Endothelial cell of umbilical vein (primary cell): Measurements from ENCODE around the gene PLEKHA8. TPM values are rescaled to one million over a fixed set of nuclear protein-coding genes. Genes with fewer than 3 reads are reported as not detected.

ENCODE experiments used
- BruUV-seq: library from RNA; stranded (reverse); fragments of 400-500 nt; replicated peaks from 2 replicates; lab custom pipeline; 2021; lab: Mats Ljungman, UMichigan
- CTCF ChIA-PET: fragments of 300-600, 350-600 bp; sonication (Branson Sonifier 250); formaldehyde crosslinking; loops from one replicate; lab custom pipeline; 2021; ENCODE audit warnings: antibody characterized with exemption, inconsistent platforms; lab: Charles Lee
- POLR2A ChIA-PET: fragments of 300-600, 350-600 bp; sonication (Branson Sonifier 250); formaldehyde crosslinking; loops from one replicate; lab custom pipeline; 2021; ENCODE audit warnings: antibody characterized with exemption, inconsistent platforms; lab: Charles Lee
- DNase-seq: peaks from one replicate; pipeline ENCODE4 v3.0.0-alpha.2; 2011; ENCODE audit warnings: low read depth, low spot score
- FAIRE-seq: peaks from 2 replicates; lab custom pipeline; 2011; peaks lifted over from hg19 to GRCh38; lab: Jason Lieb, UNC
- H2AFZ ChIP-seq: 2 replicates; pipeline ENCODE4 v1.6.0; 2012; ENCODE audit warnings: low read depth, low read length, control low read depth, inconsistent platforms
- H3K27ac ChIP-seq: 2 replicates; pipeline ENCODE4 v1.5.1; 2011; ENCODE audit warnings: low read depth, mild to moderate bottlenecking, control low read depth, low read length, moderate library complexity; ENCODE audit not compliant: insufficient read depth
- H3K27me3 ChIP-seq, 2 experiments: 2 replicates each; pipeline versions ENCODE4 v1.6.0 to v1.6.1; 2011; ENCODE audit warnings: low read length in 2 of 2, mixed read lengths in 1 of 2; ENCODE audit not compliant: control insufficient read depth in 2 of 2, insufficient read depth in 2 of 2
- H3K36me3 ChIP-seq, 2 experiments: 2 replicates in 1 of 2; 3 replicates in 1 of 2; pipeline ENCODE4 v1.5.1; 2011; ENCODE audit warnings: low read length in 2 of 2, mild to moderate bottlenecking in 1 of 2, moderate library complexity in 1 of 2; ENCODE audit not compliant: control insufficient read depth in 2 of 2, insufficient read depth in 2 of 2; ENCODE audit errors: extremely low read depth in 1 of 2
- H3K4me1 ChIP-seq: 3 replicates; pipeline ENCODE4 v1.5.1; 2011; ENCODE audit warnings: mild to moderate bottlenecking, low read length; ENCODE audit not compliant: control insufficient read depth, insufficient read depth; ENCODE audit errors: extremely low read depth
- H3K4me2 ChIP-seq: 2 replicates; pipeline ENCODE4 v1.6.1; 2011; ENCODE audit warnings: low read length, control low read depth, mixed read lengths; ENCODE audit not compliant: insufficient read depth
- H3K4me3 ChIP-seq, 3 experiments: fragments of 200-600 bp in 1 of 3; sonication (generic), shearing (Covaris generic) in 1 of 3; replicated peaks in 1 of 3; 2 replicates each; pipeline ENCODE4 v1.5.1; 2011 to 2016; ENCODE audit warnings: control low read depth in 3 of 3, low read length in 3 of 3, mild to moderate bottlenecking in 2 of 3, inconsistent platforms in 1 of 3, low read depth in 1 of 3, moderate library complexity in 1 of 3; ENCODE audit not compliant: insufficient read depth in 1 of 3
- H3K79me2 ChIP-seq: 2 replicates; pipeline ENCODE4 v1.6.0; 2012; ENCODE audit warnings: low read length, inconsistent platforms; ENCODE audit not compliant: control insufficient read depth, insufficient read depth
- H3K9ac ChIP-seq: replicated peaks from 2 replicates; pipeline ENCODE3; 2011; ENCODE audit warnings: low read length, control low read depth; ENCODE audit not compliant: insufficient read depth; ENCODE audit errors: extremely low read depth
- H3K9me1 ChIP-seq: replicated peaks from 3 replicates; pipeline ENCODE4 v1.6.0; 2011; ENCODE audit warnings: mild to moderate bottlenecking, low read length; ENCODE audit not compliant: control insufficient read depth, insufficient read depth; ENCODE audit errors: extremely low read depth
- H3K9me3 ChIP-seq: replicated peaks from 2 replicates; pipeline ENCODE4 v1.5.1; 2012; ENCODE audit warnings: low read length, inconsistent platforms; ENCODE audit not compliant: control insufficient read depth, insufficient read depth
- H4K20me1 ChIP-seq: replicated peaks from 2 replicates; pipeline ENCODE3; 2011; ENCODE audit warnings: mild to moderate bottlenecking, low read length; ENCODE audit not compliant: control insufficient read depth, insufficient read depth; ENCODE audit errors: extremely low read depth
- EZH2 ChIP-seq: IDR thresholded peaks from 2 replicates; pipeline ENCODE4 v1.6.1; 2012; ENCODE audit warnings: borderline replicate concordance, low read depth, mild to moderate bottlenecking, moderate library complexity, low read length, inconsistent platforms; ENCODE audit not compliant: severe bottlenecking
- FOS ChIP-seq: IDR thresholded peaks from 2 replicates; pipeline ENCODE4 v1.6.1; 2011; ENCODE audit warnings: mild to moderate bottlenecking, low read length, moderate library complexity, borderline replicate concordance; ENCODE audit not compliant: insufficient read depth
- GATA2 ChIP-seq: IDR thresholded peaks from 2 replicates; pipeline ENCODE4 v1.7.0; 2011; ENCODE audit warnings: low read depth, mild to moderate bottlenecking, moderate library complexity, mixed read lengths, low read length; ENCODE audit not compliant: insufficient read length, insufficient read depth
- JUN ChIP-seq: IDR thresholded peaks from 2 replicates; pipeline ENCODE4 v1.6.1; 2011; ENCODE audit warnings: borderline replicate concordance, low read depth; ENCODE audit not compliant: insufficient read length, insufficient read depth
- MYC ChIP-seq: IDR thresholded peaks from one replicate; pipeline ENCODE4 v1.6.1; 2011; ENCODE audit warnings: mild to moderate bottlenecking, low read depth, low read length
- POLR2A ChIP-seq: IDR thresholded peaks from 2 replicates; pipeline ENCODE4 v1.6.1; 2012; ENCODE audit warnings: low read depth, mild to moderate bottlenecking, control low read depth, low read length
- POLR2AphosphoS5 ChIP-seq: IDR thresholded peaks from 2 replicates; pipeline ENCODE4 v1.6.1; 2012; ENCODE audit warnings: low read depth, mild to moderate bottlenecking, control low read depth, low read length, moderate library complexity; ENCODE audit not compliant: insufficient read depth
- dilution Hi-C: fragments of 300-500 bp; cut with MboI; formaldehyde crosslinking; loops from one replicate; pipeline ENCODE4 v1.15.0; 2019; ENCODE audit warnings: low sequenced_read_pairs; ENCODE audit not compliant: extremely low pct_ligation_motif_present
- intact Hi-C: fragments of 100-400 bp; cut with micrococcal nuclease; formaldehyde crosslinking; loops from one replicate; pipeline ENCODE4 v1.10.0; 2022
- polyA plus RNA-seq, 4 experiments: library from polyadenylated mRNA; depleted of rRNA in 3 of 4; stranded (reverse) in 3 of 4; unstranded in 1 of 4; fragments of >200 nt; gene quantifications; 2 replicates each; pipeline versions ENCODE4 v1.2.1 to v1.2.3, GENCODE V29; 2011 to 2012; ENCODE audit warnings: missing spikeins in 1 of 4
- total RNA-seq: library from RNA; stranded (reverse); gene quantifications from 2 replicates; pipeline ENCODE4 v1.2.3, GENCODE V29; 2021
- TF ChIP-seq, protein P1 (sequence below), 2 donors: IDR thresholded peaks; 1 replicate in 1 of 2; 2 replicates in 1 of 2; pipeline ENCODE4 v1.5.1; 2011; ENCODE audit warnings: low read length in 2 of 2, mild to moderate bottlenecking in 2 of 2, moderate library complexity in 2 of 2, control low read depth in 1 of 2, inconsistent platforms in 1 of 2, low read depth in 1 of 2; ENCODE audit not compliant: insufficient read depth in 1 of 2; ENCODE audit errors: extremely low read depth in 1 of 2
- TF ChIP-seq, protein P2 (sequence below): IDR thresholded peaks from 2 replicates; pipeline ENCODE4 v1.6.1; 2011; ENCODE audit not compliant: insufficient read depth, insufficient read length

The PLEKHA8 gene
- total and polyA plus RNA-seq, 2 donors (not counting 3 experiments of a cell fraction or from before 2014, with no cell fraction given): 4.5 to 19.8 TPM

DNA sequence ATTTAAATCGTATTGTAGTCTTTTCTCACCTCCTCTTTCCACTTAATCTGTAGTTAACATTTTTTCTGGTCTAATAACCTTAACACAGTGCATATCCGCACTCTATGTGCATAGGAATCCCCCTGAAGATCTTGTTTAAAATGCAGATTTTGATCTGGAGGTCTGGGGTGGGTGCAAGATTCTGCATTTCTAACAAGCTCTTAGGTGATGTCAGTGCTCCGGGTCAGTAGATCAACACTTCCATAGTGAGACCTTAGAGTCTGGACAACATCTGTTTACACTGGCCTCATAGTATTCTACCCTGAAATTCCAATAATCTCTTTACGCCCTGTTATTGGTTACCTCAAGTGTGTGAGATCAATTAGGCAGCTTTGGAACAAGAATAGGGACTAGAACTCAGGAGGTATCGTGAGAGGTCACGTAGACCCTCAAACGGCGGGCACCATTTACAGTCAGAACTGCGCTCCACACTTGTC lies 434 bp upstream of the PLEKHA8 start:
- TF ChIP-seq POLR2AphosphoS5: no peak
- TF ChIP-seq EZH2: no peak
- no peak for TF ChIP-seq JUN
- peaks cover 45% of the 10 kb centered on the region for H3K79me2 ChIP-seq
- no peak for FAIRE-seq

DNA sequence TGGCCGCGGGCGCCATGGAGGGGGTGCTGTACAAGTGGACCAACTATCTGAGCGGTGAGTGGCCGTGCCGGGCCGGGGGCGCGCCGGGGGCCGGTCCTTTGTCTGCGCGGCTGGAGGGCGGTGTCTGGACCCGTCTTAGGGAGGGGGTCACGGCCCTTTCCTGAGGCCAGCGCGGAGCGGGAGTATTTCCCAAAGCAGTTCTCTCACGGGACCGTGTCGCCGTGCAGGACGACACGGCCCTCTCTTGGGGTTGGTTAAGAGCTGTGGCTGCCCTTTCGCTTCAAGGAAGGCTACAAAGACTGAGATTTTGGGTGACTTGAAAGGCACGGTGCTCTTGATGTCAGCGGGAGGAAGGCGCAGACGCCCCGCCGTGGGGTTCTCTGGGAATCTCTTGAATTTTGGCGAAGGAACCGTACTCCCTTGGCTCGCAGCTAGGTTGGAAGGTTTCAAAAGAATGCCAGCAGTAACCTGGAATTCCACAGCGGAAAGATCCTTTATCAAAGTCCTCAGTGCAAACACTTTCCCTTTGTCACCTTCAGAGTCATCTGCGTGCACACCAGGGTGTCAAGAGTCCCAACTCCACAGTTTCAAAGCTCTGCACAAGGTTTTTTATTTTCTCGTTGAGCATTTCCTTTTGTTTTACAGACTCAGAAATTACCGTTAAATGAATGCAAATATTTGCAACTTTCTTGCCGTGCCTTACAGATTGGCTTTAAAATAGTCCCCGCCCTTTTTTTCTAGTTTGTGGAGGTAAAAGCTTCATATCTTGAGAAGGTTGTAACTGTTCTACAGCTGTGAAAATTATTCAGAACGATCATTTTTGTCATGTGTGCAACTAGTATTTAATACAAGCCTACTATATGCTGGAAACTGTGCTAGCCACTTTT lies 780 bp downstream of the PLEKHA8 start:
- ChIA-PET POLR2A (no interaction called here), CTCF (interaction anchor here (0.7 to 2.0 kb wide), 6 partner anchors 9 to 108 kb away, joined by 3 to 10 read pairs (median 4); no protein-coding TSS in a partner anchor)
- dilution Hi-C loops: no loop called here

More for the DNA sequence above, 434 bp upstream of the PLEKHA8 start:
- peak overlapping the region; percentile 46 for H3K9ac ChIP-seq
- ChIA-PET POLR2A (interaction anchor here (1.3 kb wide), 1 partner anchor 38 kb away, joined by 5 read pairs; the partner anchor contains the start of gene SCRN1), CTCF (interaction anchor here (1.0 to 1.4 kb wide), 4 partner anchors 8 to 536 kb away, joined by 3 to 5 read pairs (median 4); no protein-coding TSS in a partner anchor)
- BruUV-seq: no TSS peak
- H3K9me3 ChIP-seq: no peaks in the 10 kb centered on the region
- intact Hi-C loops (loop anchor here (1.0 to 5.0 kb wide), 5 partner anchors 7 to 255 kb away; partner anchors contain the start of genes MTURN and ZNRF2), dilution Hi-C loops (no loop called here)
- DNase-seq: no peak
- H3K27me3 ChIP-seq: no peaks in the 10 kb centered on the region
- peak overlapping the region; percentile 33 for H3K27ac ChIP-seq
- no peaks in the 10 kb centered on the region for H3K9me1 ChIP-seq
- H3K4me3 ChIP-seq: peak overlapping the region; percentile 60 to 100 (median 99)
- peak overlapping the region; percentile 99 for H2AFZ ChIP-seq
- H3K4me1 ChIP-seq: peaks cover 39% of the 10 kb centered on the region
- H3K4me2 ChIP-seq: peak overlapping the region; percentile 99
- no peaks in the 10 kb centered on the region for H3K36me3 ChIP-seq
- H4K20me1 ChIP-seq: peaks cover 9% of the 10 kb centered on the region

More for the DNA sequence above, 780 bp downstream of the PLEKHA8 start:
- Histone ChIP-seq H4K20me1 (peaks cover 14% of the 10 kb centered on the region), H2AFZ (peak overlapping the region; percentile 99), H3K27ac (peak overlapping the region; percentile 33), H3K27me3 (no peaks in the 10 kb centered on the region), H3K4me1 (peaks cover 39% of the 10 kb centered on the region), H3K4me2 (peak overlapping the region; percentile 80), H3K4me3 (peak overlapping the region; percentile 60 to 100 (median 99)), H3K9me3 (no peaks in the 10 kb centered on the region), H3K79me2 (peaks cover 38% of the 10 kb centered on the region), H3K9me1 (no peaks in the 10 kb centered on the region), H3K9ac (peak overlapping the region; percentile 40), H3K36me3 (no peaks in the 10 kb centered on the region)
- BruUV-seq: no TSS peak
- intact Hi-C loops: loop anchor here (1.0 to 5.0 kb wide), 4 partner anchors 9 to 253 kb away; partner anchors contain the start of genes MTURN and ZNRF2
- FAIRE-seq: peak; percentile 57
- DNase-seq: peak; percentile 75
- no peak for TF ChIP-seq MYC
- TF ChIP-seq POLR2AphosphoS5: no peak
- TF ChIP-seq, protein P1, sequence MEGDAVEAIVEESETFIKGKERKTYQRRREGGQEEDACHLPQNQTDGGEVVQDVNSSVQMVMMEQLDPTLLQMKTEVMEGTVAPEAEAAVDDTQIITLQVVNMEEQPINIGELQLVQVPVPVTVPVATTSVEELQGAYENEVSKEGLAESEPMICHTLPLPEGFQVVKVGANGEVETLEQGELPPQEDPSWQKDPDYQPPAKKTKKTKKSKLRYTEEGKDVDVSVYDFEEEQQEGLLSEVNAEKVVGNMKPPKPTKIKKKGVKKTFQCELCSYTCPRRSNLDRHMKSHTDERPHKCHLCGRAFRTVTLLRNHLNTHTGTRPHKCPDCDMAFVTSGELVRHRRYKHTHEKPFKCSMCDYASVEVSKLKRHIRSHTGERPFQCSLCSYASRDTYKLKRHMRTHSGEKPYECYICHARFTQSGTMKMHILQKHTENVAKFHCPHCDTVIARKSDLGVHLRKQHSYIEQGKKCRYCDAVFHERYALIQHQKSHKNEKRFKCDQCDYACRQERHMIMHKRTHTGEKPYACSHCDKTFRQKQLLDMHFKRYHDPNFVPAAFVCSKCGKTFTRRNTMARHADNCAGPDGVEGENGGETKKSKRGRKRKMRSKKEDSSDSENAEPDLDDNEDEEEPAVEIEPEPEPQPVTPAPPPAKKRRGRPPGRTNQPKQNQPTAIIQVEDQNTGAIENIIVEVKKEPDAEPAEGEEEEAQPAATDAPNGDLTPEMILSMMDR (IDR thresholded peaks at IDR 0.05; ENCODE audit: extremely low read depth in 1 of 2, insufficient read depth in 1 of 2, low read depth in 1 of 2, low read length in 2 of 2): no peak
- no peak for TF ChIP-seq POLR2A
- TF ChIP-seq JUN: no peak
- TF ChIP-seq FOS: no peak
- no peak for TF ChIP-seq EZH2
- TF ChIP-seq GATA2: no peak
- TF ChIP-seq, protein P2, sequence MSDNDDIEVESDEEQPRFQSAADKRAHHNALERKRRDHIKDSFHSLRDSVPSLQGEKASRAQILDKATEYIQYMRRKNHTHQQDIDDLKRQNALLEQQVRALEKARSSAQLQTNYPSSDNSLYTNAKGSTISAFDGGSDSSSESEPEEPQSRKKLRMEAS: no peak
